Neuronal stem cell (in vitro differentiated cells): Measurements from ENCODE around the gene NUP210L.

Experiments used
- DNase-seq: peaks from one replicate; pipeline ENCODE4 v3.0.0-alpha.2; 2013; ENCODE audit warnings: low spot score
- H2AFZ ChIP-seq: one replicate; pipeline ENCODE4 v1.6.1; 2013; ENCODE audit warnings: mild to moderate bottlenecking, low read length, inconsistent platforms
- H2AK5ac ChIP-seq: 2 replicates; pipeline ENCODE4 v1.6.1; 2013; ENCODE audit warnings: low read depth, mild to moderate bottlenecking, inconsistent platforms, low read length, moderate library complexity, mixed read lengths
- H2BK120ac ChIP-seq: 2 replicates; pipeline ENCODE4 v1.6.1; 2013; ENCODE audit warnings: low read depth, mild to moderate bottlenecking, inconsistent platforms, low read length, moderate library complexity, mixed read lengths
- H2BK12ac ChIP-seq: one replicate; pipeline ENCODE4 v1.6.1; 2013; ENCODE audit warnings: low read length, inconsistent platforms
- H2BK15ac ChIP-seq: 2 replicates; pipeline ENCODE4 v1.6.1; 2013; ENCODE audit warnings: mild to moderate bottlenecking, low read length, inconsistent platforms, mixed read lengths
- H2BK5ac ChIP-seq: one replicate; pipeline ENCODE4 v1.6.1; 2013; ENCODE audit warnings: inconsistent platforms, mild to moderate bottlenecking, low read length, moderate library complexity
- H3K14ac ChIP-seq: one replicate; pipeline ENCODE4 v1.6.1; 2013; ENCODE audit warnings: low read length, inconsistent platforms
- H3K18ac ChIP-seq: 2 replicates; pipeline ENCODE4 v1.6.1; 2013; ENCODE audit warnings: low read length, inconsistent platforms
- H3K23ac ChIP-seq: 2 replicates; pipeline ENCODE4 v1.6.1; 2013; ENCODE audit warnings: low read depth, mild to moderate bottlenecking, mixed read lengths, low read length, inconsistent platforms; ENCODE audit not compliant: poor library complexity
- H3K27ac ChIP-seq: replicated peaks from 3 replicates; pipeline ENCODE4 v1.5.1; 2013; ENCODE audit warnings: low read length, inconsistent platforms
- H3K27me3 ChIP-seq, 3 experiments: 2 replicates each; pipeline ENCODE4 v1.6.1; 2013; ENCODE audit warnings: low read length in 3 of 3, mild to moderate bottlenecking in 2 of 3, inconsistent platforms in 1 of 3, low read depth in 1 of 3, mixed read lengths in 1 of 3, moderate library complexity in 1 of 3; ENCODE audit not compliant: control insufficient read depth in 3 of 3, insufficient read depth in 3 of 3
- H3K36me3 ChIP-seq, 2 donors: replicated peaks in 1 of 2; 2 replicates each; pipeline ENCODE4 v1.6.1; 2013; ENCODE audit warnings: low read length in 2 of 2; ENCODE audit not compliant: control insufficient read depth in 2 of 2, insufficient read depth in 2 of 2
- H3K4ac ChIP-seq: 2 replicates; pipeline ENCODE4 v1.6.1; 2013; ENCODE audit warnings: inconsistent platforms, mild to moderate bottlenecking, low read length, moderate library complexity
- H3K4me1 ChIP-seq, 2 donors: 1 replicate in 1 of 2; 2 replicates in 1 of 2; pipeline ENCODE4 v1.6.1; 2013; ENCODE audit warnings: low read length in 2 of 2, low read depth in 1 of 2; ENCODE audit not compliant: control insufficient read depth in 2 of 2, insufficient read depth in 1 of 2
- H3K4me2 ChIP-seq: one replicate; pipeline ENCODE4 v1.6.1; 2013; ENCODE audit warnings: mild to moderate bottlenecking, low read length, inconsistent platforms; ENCODE audit not compliant: insufficient read depth, poor library complexity, severe bottlenecking
- H3K4me3 ChIP-seq, 2 donors: 2 replicates each; pipeline ENCODE4 v1.5.1; 2013; ENCODE audit warnings: low read length in 2 of 2, mild to moderate bottlenecking in 2 of 2, inconsistent platforms in 1 of 2, moderate library complexity in 1 of 2
- H3K79me1 ChIP-seq: one replicate; pipeline ENCODE4 v1.6.1; 2013; ENCODE audit warnings: low read depth, mild to moderate bottlenecking, inconsistent platforms, low read length, moderate library complexity
- H3K9ac ChIP-seq: one replicate; pipeline ENCODE4 v1.6.1; 2013; ENCODE audit warnings: mild to moderate bottlenecking, low read depth, low read length, inconsistent platforms; ENCODE audit not compliant: poor library complexity
- H3K9me3 ChIP-seq, 2 donors: replicated peaks in 1 of 2; 2 replicates each; pipeline versions ENCODE3 to v1.6.1; 2013; ENCODE audit warnings: low read length in 2 of 2, mild to moderate bottlenecking in 2 of 2, inconsistent platforms in 1 of 2, low read depth in 1 of 2, mixed read lengths in 1 of 2, moderate library complexity in 1 of 2; ENCODE audit not compliant: control insufficient read depth in 2 of 2, insufficient read depth in 1 of 2
- H4K8ac ChIP-seq: one replicate; pipeline ENCODE4 v1.6.1; 2013; ENCODE audit warnings: low read depth, mild to moderate bottlenecking, inconsistent platforms, low read length, moderate library complexity
- H4K91ac ChIP-seq: one replicate; pipeline ENCODE4 v1.6.1; 2013; ENCODE audit warnings: low read length, low read depth, mild to moderate bottlenecking, inconsistent platforms; ENCODE audit not compliant: poor library complexity
- WGBS, 2 donors: extraction: QIAGEN DNeasy Blood & Tissue Kit; methylation state at CpG; one replicate each; pipeline ENCODE4 v1.1.7; 2013; ENCODE audit warnings: missing lambda C conversion rate in 2 of 2, mixed read lengths in 1 of 2; ENCODE audit not compliant: insufficient read length in 2 of 2, insufficient replicate concordance in 1 of 2; ENCODE audit errors: extremely low coverage in 2 of 2; 5-methylcytosine and 5-hydroxymethylcytosine counted together

NUP210L gene

GRCh38 chr1:153985941-153986761, 168.7 kb downstream of the NUP210L start, which contains the start of gene RAB13:
Gene RAB13 (minus strand): TSS chr1:153986339. CDS start chr1:153986236, 103 bp downstream.
- WGBS, 2 donors: no CpG with 5 or more reads among the region's 32 CpGs
- Histone ChIP-seq H3K14ac (no peak within 1 kb of the TSS), H3K4ac (no peak within 1 kb of the TSS), H4K91ac (no peak within 1 kb of the TSS), H4K8ac (no peak within 1 kb of the TSS), H3K79me1 (peaks cover 5% of the 10 kb centered on the region), H2AK5ac (no peak within 1 kb of the TSS), H2BK120ac (no peak within 1 kb of the TSS), H2BK12ac (no peak within 1 kb of the TSS), H3K9me3 (peaks cover 0 to 1% of the 10 kb centered on the region in 2 donors), H3K9ac (peak within 1 kb of the TSS; percentile 90), H3K27me3 (no peaks in the 10 kb centered on the region), H3K23ac (peak within 1 kb of the TSS; percentile 76), H3K27ac (peak within 1 kb of the TSS; percentile 67), H3K36me3 (peaks cover 7 to 34% of the 10 kb centered on the region in 2 donors), H2AFZ (peak within 1 kb of the TSS; percentile 85), H3K18ac (no peak within 1 kb of the TSS), H3K4me2 (peak within 1 kb of the TSS; percentile 83), H3K4me3 (peak within 1 kb of the TSS; percentile 77 to 81), H2BK15ac (no peak within 1 kb of the TSS), H2BK5ac (no peak within 1 kb of the TSS), H3K4me1 (peaks cover 6% of the 10 kb centered on the region in 2 donors)
- peak; percentile 74 for DNase-seq

GRCh38 chr1:153985341-153985912, 169.4 kb downstream of the NUP210L start:
- H3K9ac ChIP-seq: peak overlapping the region; percentile 90
- H2BK5ac ChIP-seq: no peak overlapping the region
- H2AK5ac ChIP-seq: no peak overlapping the region
- no peak overlapping the region for H4K8ac ChIP-seq
- no peaks in the 10 kb centered on the region for H3K9me3 ChIP-seq
- H3K18ac ChIP-seq: no peak overlapping the region
- H2BK15ac ChIP-seq: no peak overlapping the region
- peaks cover 6% of the 10 kb centered on the region in 2 donors for H3K4me1 ChIP-seq
- H3K36me3 ChIP-seq: peaks cover 7 to 40% of the 10 kb centered on the region in 2 donors
- H3K79me1 ChIP-seq: no peaks in the 10 kb centered on the region
- H3K4me2 ChIP-seq: peak overlapping the region; percentile 83
- H3K27ac ChIP-seq: peak overlapping the region; percentile 17
- H3K4me3 ChIP-seq: peak overlapping the region; percentile 77 to 81
- H3K14ac ChIP-seq: no peak overlapping the region
- H2BK12ac ChIP-seq: no peak overlapping the region
- no CpG with 5 or more reads among the region's 7 CpGs for WGBS, 2 donors
- H2BK120ac ChIP-seq: no peak overlapping the region
- no peak overlapping the region for H3K4ac ChIP-seq
- no peak overlapping the region for H4K91ac ChIP-seq
- H3K27me3 ChIP-seq: no peaks in the 10 kb centered on the region
- H3K23ac ChIP-seq: peak overlapping the region; percentile 76
- H2AFZ ChIP-seq: peak overlapping the region; percentile 85
- DNase-seq: no peak

- Histone ChIP-seq H2AK5ac (no peak overlapping the region), H3K4ac (no peak overlapping the region), H3K27me3 (no peaks in the 10 kb centered on the region), H2BK5ac (no peak overlapping the region), H4K91ac (no peak overlapping the region), H2BK15ac (no peak overlapping the region), H3K36me3 (peaks cover 7 to 46% of the 10 kb centered on the region in 2 donors), H3K9me3 (no peaks in the 10 kb centered on the region), H3K23ac (no peak overlapping the region), H3K4me2 (no peak overlapping the region), H2BK12ac (no peak overlapping the region), H3K9ac (no peak overlapping the region), H2BK120ac (no peak overlapping the region), H4K8ac (no peak overlapping the region), H3K27ac (no peak overlapping the region), H3K4me3 (peak overlapping the region in 1 of 2 donors; percentile 81), H3K4me1 (peaks cover 6% of the 10 kb centered on the region in 2 donors), H2AFZ (no peak overlapping the region), H3K79me1 (no peaks in the 10 kb centered on the region), H3K18ac (no peak overlapping the region), H3K14ac (no peak overlapping the region)
- WGBS, 2 donors: no CpG with 5 or more reads among the region's 6 CpGs
- no peak for DNase-seq
These were observed 170.6 kb downstream of the NUP210L start for GRCh38 chr1:153984123-153984894.
